RWPE2 (cell line): Measurements from ENCODE around the gene ENGASE.
"Not testable (repeated sequence)": the region's sequence is repeated elsewhere in the genome, so short reads cannot be mapped to it uniquely, and the experiment has no call there.

Experiments
- ATAC-seq: fragments of 200-7000 bp; cut with Tn5 transposase; 3 replicates; pipeline ENCODE4 v1.9.1; 2021; ENCODE audit warnings: low read depth
- DNase-seq: peaks from one replicate; pipeline ENCODE4 v3.0.0-alpha.2; 2020; ENCODE audit warnings: low spot score
- H3K27ac ChIP-seq: fragments of 450-650 bp; 2 replicates; pipeline ENCODE4 v1.5.1; 2017; ENCODE audit warnings: mild to moderate bottlenecking; ENCODE audit not compliant: poor library complexity, severe bottlenecking
- H3K27me3 ChIP-seq: fragments of 250-450 bp; sonication (Bioruptor Pico); 2 replicates; pipeline ENCODE4 v1.5.1; 2021; ENCODE audit warnings: mild to moderate bottlenecking, moderate library complexity; ENCODE audit not compliant: insufficient read depth, poor library complexity, severe bottlenecking
- H3K36me3 ChIP-seq: fragments of 250-450 bp; sonication (Bioruptor Pico); 2 replicates; pipeline ENCODE4 v1.5.1; 2020; ENCODE audit warnings: low read depth, mild to moderate bottlenecking, moderate library complexity
- H3K4me1 ChIP-seq: fragments of 250-450 bp; sonication (Bioruptor Pico); 2 replicates; pipeline ENCODE4 v1.5.1; 2021; ENCODE audit warnings: mild to moderate bottlenecking, moderate library complexity; ENCODE audit not compliant: insufficient read depth, poor library complexity, severe bottlenecking
- H3K4me3 ChIP-seq: fragments of 250-450 bp; sonication (Bioruptor Pico); 2 replicates; pipeline ENCODE4 v1.5.1; 2021; ENCODE audit warnings: mild to moderate bottlenecking, moderate library complexity; ENCODE audit not compliant: severe bottlenecking
- H3K9me3 ChIP-seq: fragments of 250-450 bp; sonication (Bioruptor Pico); 2 replicates; pipeline ENCODE4 v1.5.1; 2021; ENCODE audit warnings: mild to moderate bottlenecking, moderate library complexity; ENCODE audit not compliant: severe bottlenecking
- CTCF ChIP-seq: fragments of 450-650 bp; IDR thresholded peaks from one replicate; pipeline ENCODE4 v1.5.1; 2017; ENCODE audit warnings: mild to moderate bottlenecking, moderate library complexity; ENCODE audit not compliant: poor library complexity, severe bottlenecking

The ENGASE gene

GRCh38 chr17:79027925-79028491 is 46.6 kb upstream of the ENGASE start:
- Histone ChIP-seq H3K36me3 (no peaks in the 10 kb centered on the region), H3K27me3 (no peaks in the 10 kb centered on the region), H3K4me3 (no peak overlapping the region), H3K27ac (peak overlapping the region; percentile 57), H3K4me1 (peaks cover 36% of the 10 kb centered on the region), H3K9me3 (no peaks in the 10 kb centered on the region)
- no peak for TF ChIP-seq CTCF
- DNase-seq (peak; percentile 59), ATAC-seq (no peak)

GRCh38 chr17:79028496-79029326 is 45.9 kb upstream of the ENGASE start:
- H3K9me3 ChIP-seq = no peaks in the 10 kb centered on the region
- H3K4me1 ChIP-seq = peaks cover 36% of the 10 kb centered on the region
- H3K27ac ChIP-seq = no peak overlapping the region
- TF ChIP-seq CTCF = peak; percentile 48
- H3K36me3 ChIP-seq = no peaks in the 10 kb centered on the region
- DNase-seq (peak; percentile 25), ATAC-seq (no peak)
- no peak overlapping the region for H3K4me3 ChIP-seq
- H3K27me3 ChIP-seq = no peaks in the 10 kb centered on the region

GRCh38 chr17:79029327-79030009 is 45.2 kb upstream of the ENGASE start:
- Histone ChIP-seq H3K36me3 (no peaks in the 10 kb centered on the region), H3K27ac (no peak overlapping the region), H3K4me3 (no peak overlapping the region), H3K27me3 (no peaks in the 10 kb centered on the region), H3K4me1 (peaks cover 36% of the 10 kb centered on the region), H3K9me3 (no peaks in the 10 kb centered on the region)
- no peak for ATAC-seq
- peak; percentile 45 for DNase-seq
- TF ChIP-seq CTCF = no peak

GRCh38 chr17:79030636-79031035 is 44.0 kb upstream of the ENGASE start:
- not testable (repeated sequence) for H3K9me3 ChIP-seq, ATAC-seq, H3K4me3 ChIP-seq, H3K27me3 ChIP-seq, H3K36me3 ChIP-seq, H3K27ac ChIP-seq
- peak; percentile 18 for DNase-seq
- H3K4me1 ChIP-seq = peaks cover 26% of the 10 kb centered on the region

- H3K9me3 ChIP-seq = no peaks in the 10 kb centered on the region
- H3K27me3 ChIP-seq = no peaks in the 10 kb centered on the region
- peaks cover 28% of the 10 kb centered on the region for H3K4me1 ChIP-seq
- no peak overlapping the region for H3K4me3 ChIP-seq
- TF ChIP-seq CTCF = no peak
- H3K36me3 ChIP-seq = no peaks in the 10 kb centered on the region
- ATAC-seq (no peak), DNase-seq (peak; percentile 54)
- H3K27ac ChIP-seq = no peak overlapping the region
These were observed 42.4 kb upstream of the ENGASE start for GRCh38 chr17:79031996-79032875.
